ENCODE data around the gene QSOX1.

QSOX1 gene

GRCh38 chr1:180188684-180189175 is 34.1 kb downstream of the QSOX1 start:
- no peak for TF ChIP-seq CTCF (IDR thresholded peaks at IDR 0.05; ENCODE audit: extremely low read depth, missing control alignments)
- no peak for DNase-seq (ENCODE audit: low spot score)

- TF ChIP-seq CTCF (IDR thresholded peaks at IDR 0.05; ENCODE audit: extremely low read depth, missing control alignments), result no peak
- no peak for DNase-seq (ENCODE audit: low spot score)
Observed at GRCh38 chr1:180190091-180190490, 35.4 kb downstream of the QSOX1 start.

- no peak for DNase-seq (ENCODE audit: low spot score)
Observed at GRCh38 chr1:180192172-180192571, 37.5 kb downstream of the QSOX1 start.

GRCh38 chr1:180193141-180194047 is 38.7 kb downstream of the QSOX1 start:
- DNase-seq (ENCODE audit: low spot score), result no peak
- TF ChIP-seq CTCF (IDR thresholded peaks at IDR 0.05; ENCODE audit: extremely low read depth, missing control alignments), result no peak

More at GRCh38 chr1:180192172-180192571, 37.5 kb downstream of the QSOX1 start:
- no peak for TF ChIP-seq CTCF (IDR thresholded peaks at IDR 0.05; ENCODE audit: extremely low read depth, missing control alignments)

- DNase-seq (ENCODE audit: low spot score), result no peak
- no peak for TF ChIP-seq CTCF (IDR thresholded peaks at IDR 0.05; ENCODE audit: extremely low read depth, missing control alignments)
Observed at GRCh38 chr1:180194048-180194425, 39.4 kb downstream of the QSOX1 start.

- no peak for DNase-seq (ENCODE audit: low spot score)
- TF ChIP-seq CTCF (IDR thresholded peaks at IDR 0.05; ENCODE audit: extremely low read depth, missing control alignments), result no peak
Observed at GRCh38 chr1:180194546-180195207, 40.0 kb downstream of the QSOX1 start.

GRCh38 chr1:180195401-180195800 is 40.7 kb downstream of the QSOX1 start:
- TF ChIP-seq CTCF (IDR thresholded peaks at IDR 0.05; ENCODE audit: extremely low read depth, missing control alignments), result no peak
- DNase-seq (ENCODE audit: low spot score), result no peak
